HG02588 (cell line): ENCODE data around the gene ZNF608.

Experiments
- ATAC-seq: cut with Tn5 transposase; IDR thresholded peaks from one replicate; pipeline ENCODE4 v1.9.1; 2021; ENCODE audit warnings: mild to moderate bottlenecking, moderate library complexity; ENCODE audit not compliant: unreplicated experiment

The ZNF608 gene

GRCh38 chr5:124745928-124746915 lies at the start of gene ZNF608:
Gene ZNF608, minus strand, starts transcription at chr5:124746639. Its CDS starts 1,650 bp downstream, at chr5:124744989.
- no peak for ATAC-seq

GRCh38 chr5:124795829-124796228 lies 49.4 kb upstream of the ZNF608 start:
- no peak for ATAC-seq

GRCh38 chr5:124790895-124791732 lies 44.7 kb upstream of the ZNF608 start:
- ATAC-seq, result no peak

- ATAC-seq, result no peak
Measured at GRCh38 chr5:124790301-124790894, 44.0 kb upstream of the ZNF608 start.

GRCh38 chr5:124789104-124789605 lies 42.7 kb upstream of the ZNF608 start:
- no peak for ATAC-seq

GRCh38 chr5:124783794-124784193 lies 37.4 kb upstream of the ZNF608 start:
- ATAC-seq, result no peak

GRCh38 chr5:124783285-124783684 lies 36.8 kb upstream of the ZNF608 start:
- peak; percentile 79 for ATAC-seq

- ATAC-seq, result no peak
Measured at GRCh38 chr5:124782262-124782661, 35.8 kb upstream of the ZNF608 start.

- no peak for ATAC-seq
Measured at GRCh38 chr5:124780011-124780410, 33.6 kb upstream of the ZNF608 start.

- no peak for ATAC-seq
Measured at GRCh38 chr5:124773315-124774311, 27.2 kb upstream of the ZNF608 start.

GRCh38 chr5:124772457-124773200 lies 26.2 kb upstream of the ZNF608 start:
- ATAC-seq, result no peak

- ATAC-seq, result no peak
Measured at GRCh38 chr5:124771761-124772160, 25.3 kb upstream of the ZNF608 start.

GRCh38 chr5:124764992-124765611 lies 18.7 kb upstream of the ZNF608 start:
- ATAC-seq, result no peak

GRCh38 chr5:124764585-124764984 lies 18.1 kb upstream of the ZNF608 start:
- ATAC-seq, result no peak

- ATAC-seq, result no peak
Measured at GRCh38 chr5:124761010-124761409, 14.6 kb upstream of the ZNF608 start.

- ATAC-seq, result no peak
Measured at GRCh38 chr5:124760608-124761007, 14.2 kb upstream of the ZNF608 start.

- no peak for ATAC-seq
Measured at GRCh38 chr5:124755565-124755964, 9.1 kb upstream of the ZNF608 start.

GRCh38 chr5:124755041-124755440 lies 8.6 kb upstream of the ZNF608 start:
- no peak for ATAC-seq
